ENCODE data around the gene USF2. TPM values are rescaled to one million over a fixed set of nuclear protein-coding genes. Genes with fewer than 3 reads are reported as not detected.

USF2 gene
- total RNA-seq, 1 donor from 2014 or later = 139 TPM

- intact Hi-C loops (cut with micrococcal nuclease) = no loop called here
Measured at GRCh38 chr19:35264268-35265125, 4.3 kb upstream of the USF2 start.

- intact Hi-C loops (cut with micrococcal nuclease) = no loop called here
Measured at GRCh38 chr19:35265126-35265899, 3.4 kb upstream of the USF2 start.

GRCh38 chr19:35265900-35266519 lies 2.8 kb upstream of the USF2 start:
- intact Hi-C loops (cut with micrococcal nuclease) = no loop called here

GRCh38 chr19:35266520-35267352 lies 2.0 kb upstream of the USF2 start:
- intact Hi-C loops (cut with micrococcal nuclease) = no loop called here

- intact Hi-C loops (cut with micrococcal nuclease) = no loop called here
Measured at GRCh38 chr19:35267353-35267817, 1.4 kb upstream of the USF2 start.

- intact Hi-C loops (cut with micrococcal nuclease) = loop anchor here (2.0 kb wide), 2 partner anchors 61 to 277 kb away; partner anchors contain the start of gene TMEM147
Measured at GRCh38 chr19:35267818-35268535, 785 bp upstream of the USF2 start.

GRCh38 chr19:35269438-35270117 lies 816 bp downstream of the USF2 start:
- intact Hi-C loops (cut with micrococcal nuclease) = loop anchor here (1.0 to 2.0 kb wide), 4 partner anchors 63 to 275 kb away; partner anchors contain the start of gene TMEM147

- intact Hi-C loops (cut with micrococcal nuclease) = no loop called here
Measured at GRCh38 chr19:35270381-35270811, 1.6 kb downstream of the USF2 start.

- intact Hi-C loops (cut with micrococcal nuclease) = no loop called here
Measured at GRCh38 chr19:35271546-35271945, 2.8 kb downstream of the USF2 start.

- intact Hi-C loops (cut with micrococcal nuclease) = no loop called here
Measured at GRCh38 chr19:35272122-35272719, 3.5 kb downstream of the USF2 start.

GRCh38 chr19:35272954-35273649 lies 4.3 kb downstream of the USF2 start:
- intact Hi-C loops (cut with micrococcal nuclease) = no loop called here

- intact Hi-C loops (cut with micrococcal nuclease) = no loop called here
Measured at GRCh38 chr19:35273686-35274259, 5.0 kb downstream of the USF2 start.

GRCh38 chr19:35274323-35274722 lies 5.6 kb downstream of the USF2 start:
- intact Hi-C loops (cut with micrococcal nuclease) = no loop called here

- intact Hi-C loops (cut with micrococcal nuclease) = no loop called here
Measured at GRCh38 chr19:35276706-35277281, 8.0 kb downstream of the USF2 start.

- intact Hi-C loops (cut with micrococcal nuclease) = no loop called here
Measured at GRCh38 chr19:35278578-35279284, 10.0 kb downstream of the USF2 start.

- intact Hi-C loops (cut with micrococcal nuclease) = no loop called here
Measured at GRCh38 chr19:35279374-35279773, 10.6 kb downstream of the USF2 start.

Data from T-helper 2 cell treated with Interferon-gamma antibody and Interleukin-4, amounts not matched to agents 100 ng/mL and 5 ng/mL, for 36 hours (primary cell).